Neural progenitor cell (in vitro differentiated cells): ENCODE data around the gene INPP5K.

ENCODE experiments used
- CTCF ChIP-seq: fragments of 200-600 bp; sonication (generic); IDR thresholded peaks from 2 replicates; pipeline ENCODE4 v1.5.1; 2017; ENCODE audit warnings: antibody characterized with exemption, mild to moderate bottlenecking
- EZH2 ChIP-seq: fragments of 200-600 bp; sonication (generic); IDR thresholded peaks from 2 replicates; pipeline ENCODE4 v1.6.1; 2017; ENCODE audit warnings: antibody characterized with exemption, mild to moderate bottlenecking, moderate library complexity
- EZH2phosphoT487 ChIP-seq: fragments of 200-600 bp; sonication (generic); IDR thresholded peaks from 2 replicates; pipeline ENCODE4 v1.6.1; 2017; ENCODE audit warnings: antibody characterized with exemption

- TF ChIP-seq CTCF (peak; percentile 61), EZH2 (no peak), EZH2phosphoT487 (no peak)
Measured at GRCh38 chr17:1455291-1455796, 61.1 kb downstream of the INPP5K start.
